GM21737 (cell line): ENCODE results near the gene IER3.

Source experiments
- ATAC-seq: cut with Tn5 transposase; IDR thresholded peaks from one replicate; pipeline ENCODE4 v1.9.1; 2021; ENCODE audit warnings: mild to moderate bottlenecking, moderate library complexity; ENCODE audit not compliant: unreplicated experiment

Gene IER3, protein sequence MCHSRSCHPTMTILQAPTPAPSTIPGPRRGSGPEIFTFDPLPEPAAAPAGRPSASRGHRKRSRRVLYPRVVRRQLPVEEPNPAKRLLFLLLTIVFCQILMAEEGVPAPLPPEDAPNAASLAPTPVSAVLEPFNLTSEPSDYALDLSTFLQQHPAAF

DNA sequence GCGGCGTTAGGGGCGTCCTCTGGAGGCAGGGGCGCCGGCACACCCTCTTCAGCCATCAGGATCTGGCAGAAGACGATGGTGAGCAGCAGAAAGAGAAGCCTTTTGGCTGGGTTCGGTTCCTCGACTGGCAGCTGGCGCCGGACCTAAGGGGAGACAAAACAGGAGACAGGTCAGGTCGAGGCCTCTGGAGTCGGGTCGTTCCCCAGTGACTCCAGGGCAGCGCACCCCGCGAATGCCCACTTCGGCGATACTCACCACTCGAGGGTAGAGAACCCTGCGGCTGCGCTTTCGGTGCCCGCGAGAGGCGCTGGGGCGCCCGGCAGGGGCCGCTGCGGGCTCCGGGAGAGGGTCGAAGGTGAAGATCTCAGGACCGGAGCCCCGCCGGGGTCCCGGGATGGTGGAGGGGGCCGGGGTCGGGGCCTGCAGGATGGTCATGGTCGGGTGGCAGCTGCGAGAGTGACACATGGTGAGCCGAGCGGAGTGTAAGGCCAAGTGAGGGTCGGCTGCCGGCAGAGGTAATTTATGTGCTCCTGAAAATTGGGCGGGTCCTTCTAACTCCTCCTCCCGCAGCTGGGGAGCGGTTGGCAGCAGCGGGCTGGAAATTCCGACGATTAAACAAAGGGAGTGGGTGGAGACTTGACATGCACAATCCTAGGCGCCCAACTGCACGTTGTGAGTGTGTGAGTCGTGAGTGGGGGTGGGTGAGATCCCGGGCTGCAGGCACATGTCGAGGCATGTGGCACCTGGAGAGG is at the start of gene IER3:
Gene IER3 (minus strand): TSS at position 494 of the 752 bp plus-strand sequence. CDS start 29 bp downstream, at position 465.
- no peak for ATAC-seq

DNA sequence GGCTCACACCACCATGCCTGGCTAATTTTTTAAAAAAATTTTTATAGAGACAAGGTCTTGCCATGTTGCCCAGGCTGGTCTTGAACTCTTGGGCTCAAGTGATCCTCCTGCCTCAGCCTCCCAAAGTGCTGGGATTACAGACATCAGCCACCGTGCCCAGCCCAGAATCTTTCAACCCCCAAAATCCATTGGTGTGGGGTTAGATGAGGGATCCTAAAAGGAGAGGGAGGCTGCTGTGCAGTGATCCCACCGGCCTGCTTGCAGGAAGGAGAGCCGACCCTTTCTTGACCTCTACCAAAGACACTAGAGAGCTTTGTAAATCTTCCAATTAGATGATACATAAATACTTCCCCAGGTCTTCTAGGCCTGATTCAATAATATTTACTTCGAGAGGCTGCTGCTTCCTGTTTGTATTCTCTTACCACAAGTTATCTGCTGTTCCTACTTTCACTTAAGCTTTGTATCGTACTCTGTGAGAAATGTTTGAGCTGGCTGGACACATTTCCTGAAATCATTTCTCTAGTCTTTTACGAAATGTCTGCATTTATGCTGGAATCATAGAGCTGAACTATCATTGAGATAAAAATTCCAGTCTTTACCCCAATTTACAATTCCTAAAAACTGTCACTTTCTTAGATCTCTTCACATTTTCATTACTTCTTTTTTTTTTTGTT is 49.3 kb upstream of the IER3 start:
- no peak for ATAC-seq

DNA sequence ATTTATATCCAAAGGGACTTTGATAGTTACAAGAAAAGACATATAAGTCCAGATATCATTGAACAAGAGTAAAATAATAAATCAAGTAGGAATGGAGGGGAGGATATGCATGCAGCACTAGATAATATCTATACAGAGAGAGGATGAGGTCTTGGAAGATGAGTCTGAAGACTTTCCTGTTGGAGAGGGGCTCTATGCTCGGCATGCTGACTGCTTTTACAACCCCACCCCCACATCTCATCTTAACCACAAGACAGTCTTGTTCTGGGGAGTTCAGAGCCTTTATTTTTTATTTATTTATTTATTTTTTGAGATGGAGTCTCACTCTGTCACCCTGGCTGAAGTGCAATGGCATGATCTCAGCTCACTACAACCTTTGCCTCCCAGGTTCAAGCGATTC is 48.4 kb upstream of the IER3 start:
- ATAC-seq: no peak

DNA sequence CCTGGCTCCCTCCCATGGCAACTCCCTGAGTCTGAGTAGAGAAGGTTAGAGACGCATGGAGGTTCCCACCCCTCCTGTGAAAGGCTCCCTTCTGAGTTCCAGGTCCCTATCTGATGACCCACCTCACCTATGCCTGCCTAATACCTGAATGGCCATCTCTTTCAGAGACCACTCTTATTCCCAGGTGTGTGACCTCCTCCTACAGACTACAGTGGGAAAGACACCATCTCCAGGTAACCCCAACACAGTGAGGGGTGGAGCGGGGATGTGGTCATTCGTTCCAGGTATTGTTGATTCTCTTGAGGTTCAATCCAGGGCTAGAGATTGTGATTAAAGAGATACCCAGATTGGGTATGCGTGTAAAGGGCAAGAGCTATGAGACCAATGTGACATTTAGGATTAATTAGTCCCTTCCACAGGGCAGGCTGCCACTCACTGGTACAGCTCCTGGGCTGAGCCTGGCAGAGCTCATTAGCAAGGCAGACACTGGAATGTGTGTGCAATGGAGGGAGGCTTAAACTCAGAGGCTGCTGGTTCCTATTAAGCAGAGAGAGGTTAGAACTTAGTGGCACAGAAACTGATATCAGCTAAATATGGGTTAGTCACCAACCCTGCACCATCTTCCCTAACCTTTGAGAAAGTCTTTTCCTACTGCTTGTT is 46.5 kb upstream of the IER3 start:
- ATAC-seq: no peak

DNA sequence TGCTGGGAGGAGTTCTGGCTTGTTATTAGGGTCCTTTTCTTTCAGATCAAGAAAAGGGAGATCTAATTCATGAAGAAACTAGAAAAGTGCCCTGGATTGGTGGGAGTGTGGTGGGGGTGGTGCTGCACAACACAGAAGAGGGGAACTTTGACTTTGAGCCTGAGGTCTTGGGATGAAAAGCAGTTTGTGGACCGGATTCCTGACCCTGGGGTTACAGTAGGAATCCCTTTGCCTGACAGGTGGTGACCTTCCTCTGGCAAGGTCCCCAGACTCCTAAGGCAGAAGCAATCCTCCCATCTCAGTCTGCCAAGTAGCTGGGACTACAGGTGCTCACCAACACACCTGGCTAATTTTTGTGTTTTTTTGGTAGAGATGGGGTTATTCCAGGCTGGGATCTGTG is 45.3 kb upstream of the IER3 start:
- no peak for ATAC-seq

DNA sequence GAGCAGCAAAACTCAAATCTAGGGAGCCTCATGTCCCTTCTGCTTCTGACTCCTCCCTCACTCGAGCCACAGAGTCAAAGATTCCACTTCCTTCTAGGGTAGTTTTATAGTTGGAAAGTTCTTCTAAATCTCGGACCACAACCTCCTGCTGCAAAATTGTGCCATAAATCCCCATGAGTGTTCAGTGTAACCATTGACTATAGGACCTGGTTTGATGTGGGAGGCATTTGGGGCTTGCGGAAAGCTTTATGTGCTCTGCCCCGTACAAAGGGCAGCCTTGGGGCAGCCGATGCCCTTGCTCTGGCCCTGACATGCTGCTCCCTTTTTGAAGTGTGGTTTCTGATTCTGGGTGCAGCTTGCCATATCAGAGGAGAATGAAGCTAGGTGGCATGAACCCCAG is 43.6 kb upstream of the IER3 start:
- ATAC-seq: no peak

DNA sequence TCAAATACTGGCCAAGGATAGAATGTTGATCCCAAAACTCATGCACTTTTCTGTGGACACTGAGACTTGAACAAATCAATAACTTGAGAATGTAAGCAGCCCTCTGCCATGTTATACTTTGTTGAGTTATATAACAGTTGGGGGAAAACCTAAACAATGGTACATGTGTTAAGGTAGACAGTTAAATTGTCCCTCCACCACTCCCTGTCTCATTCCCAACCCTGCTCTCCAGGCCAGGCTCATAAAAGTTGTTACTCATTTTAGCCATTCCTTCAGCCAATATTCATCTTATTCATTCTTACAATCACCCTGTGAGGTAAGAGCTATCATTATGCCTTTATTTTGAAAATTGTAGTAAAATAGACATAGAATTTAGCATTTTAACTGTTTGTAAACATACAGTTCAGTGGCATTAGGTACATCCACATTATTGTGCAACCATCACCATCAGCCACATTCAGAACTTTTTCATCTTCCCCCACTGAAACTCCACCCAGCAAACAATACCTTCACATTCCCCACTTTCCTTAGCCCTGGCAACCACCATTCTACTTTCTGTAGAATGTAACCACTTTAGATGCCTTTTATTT is 38.2 kb upstream of the IER3 start:
- ATAC-seq: no peak

DNA sequence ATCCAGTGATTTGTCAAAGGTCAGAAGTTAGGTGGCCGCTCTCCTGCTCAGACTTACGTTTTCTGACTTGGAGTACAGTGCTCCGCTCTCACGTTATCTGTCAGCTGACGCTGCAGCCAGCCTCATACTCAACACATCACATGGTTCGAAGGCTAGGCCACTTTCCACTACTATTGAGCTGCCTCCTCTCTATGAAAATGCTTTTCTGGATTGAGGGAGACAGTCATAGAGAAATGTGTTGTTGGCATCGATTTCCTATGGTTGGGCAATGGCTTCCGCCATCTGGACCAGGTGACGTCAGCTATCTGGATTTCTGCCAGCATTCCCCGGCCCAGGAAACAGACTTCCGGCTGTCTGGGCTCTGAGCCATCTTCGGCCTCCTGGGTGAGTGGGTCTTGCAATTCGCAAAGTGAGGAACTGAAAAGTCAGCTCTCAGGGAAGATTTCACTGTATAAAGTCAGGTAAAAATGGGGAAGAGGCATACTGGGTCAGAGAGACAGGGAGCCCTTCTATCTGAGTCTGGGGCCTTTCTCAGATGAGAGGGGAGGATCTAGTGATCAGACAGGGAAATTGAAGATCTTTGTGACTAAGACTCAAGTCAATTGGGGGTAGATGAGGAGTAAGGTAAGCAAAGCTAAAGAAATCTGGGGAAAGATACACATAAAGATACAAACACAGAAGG is 37.5 kb upstream of the IER3 start:
- ATAC-seq: no peak

DNA sequence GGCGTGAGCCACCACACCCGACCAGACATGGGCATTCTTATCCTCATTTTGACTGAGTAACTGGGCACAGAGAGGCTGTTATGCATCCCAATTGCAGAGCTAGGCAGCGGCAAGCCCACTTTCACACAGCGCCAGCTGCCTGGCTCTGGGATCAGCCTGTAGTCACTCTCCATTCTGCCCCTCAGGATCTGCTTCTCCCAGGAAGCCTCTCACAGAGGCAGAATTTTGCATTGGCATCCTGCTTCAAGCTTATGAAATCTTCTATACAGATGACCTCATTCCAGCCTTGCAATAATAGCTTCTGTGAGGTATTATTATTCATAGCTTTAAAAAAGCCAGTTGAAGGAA is 37.0 kb upstream of the IER3 start:
- no peak for ATAC-seq

DNA sequence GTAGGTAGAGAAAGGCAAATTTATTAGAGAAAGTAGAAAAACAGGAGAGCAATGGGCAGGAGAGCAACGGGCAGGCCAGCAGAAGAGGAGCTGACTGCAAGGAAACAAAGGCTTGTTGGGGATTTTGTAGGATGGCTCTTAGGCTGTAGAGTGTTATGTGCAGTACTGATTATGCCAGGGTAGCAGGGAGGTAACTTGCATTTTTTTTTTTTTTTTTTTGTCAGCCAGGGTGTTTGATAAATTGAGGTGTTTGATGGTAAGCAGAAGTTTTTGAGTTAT is 36.2 kb upstream of the IER3 start:
- ATAC-seq: no peak

DNA sequence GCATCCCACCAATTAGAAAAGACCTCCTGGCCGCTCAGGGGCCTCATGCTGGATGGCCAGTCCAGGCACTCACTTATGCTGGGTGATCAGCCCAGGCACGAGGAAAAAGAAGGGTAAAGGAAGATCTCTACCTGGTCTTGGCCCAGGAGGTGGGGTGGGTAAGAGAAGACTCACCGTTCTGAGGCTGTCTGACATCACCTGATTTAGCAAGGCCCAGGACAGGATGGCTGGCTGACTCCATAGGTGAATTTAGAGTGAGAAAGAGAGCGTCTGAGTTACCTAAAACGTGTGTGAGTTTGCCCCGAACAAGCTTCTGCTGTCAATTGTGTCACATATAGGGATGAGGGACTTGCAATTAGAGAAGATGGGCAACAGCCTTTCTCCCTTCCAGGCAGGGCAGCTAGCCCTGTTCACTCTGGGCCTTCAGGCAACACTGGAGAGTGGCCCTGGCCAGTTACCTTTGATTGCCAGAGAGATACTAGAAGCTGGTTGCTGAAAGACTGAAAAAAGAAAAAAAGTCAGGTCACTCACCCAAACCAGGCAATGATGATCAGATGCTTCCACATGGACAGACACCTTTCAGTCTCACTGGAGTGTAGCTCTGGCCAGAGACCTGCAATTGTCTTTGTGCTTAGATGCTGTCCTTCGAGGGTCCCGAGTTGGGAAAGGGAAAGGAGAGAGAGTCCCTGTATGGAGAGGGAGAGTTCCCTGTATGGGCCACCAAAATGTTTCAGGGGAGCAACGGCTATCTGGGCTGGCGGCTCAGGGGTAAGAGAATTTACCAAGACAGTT is 35.7 kb upstream of the IER3 start:
- no peak for ATAC-seq

DNA sequence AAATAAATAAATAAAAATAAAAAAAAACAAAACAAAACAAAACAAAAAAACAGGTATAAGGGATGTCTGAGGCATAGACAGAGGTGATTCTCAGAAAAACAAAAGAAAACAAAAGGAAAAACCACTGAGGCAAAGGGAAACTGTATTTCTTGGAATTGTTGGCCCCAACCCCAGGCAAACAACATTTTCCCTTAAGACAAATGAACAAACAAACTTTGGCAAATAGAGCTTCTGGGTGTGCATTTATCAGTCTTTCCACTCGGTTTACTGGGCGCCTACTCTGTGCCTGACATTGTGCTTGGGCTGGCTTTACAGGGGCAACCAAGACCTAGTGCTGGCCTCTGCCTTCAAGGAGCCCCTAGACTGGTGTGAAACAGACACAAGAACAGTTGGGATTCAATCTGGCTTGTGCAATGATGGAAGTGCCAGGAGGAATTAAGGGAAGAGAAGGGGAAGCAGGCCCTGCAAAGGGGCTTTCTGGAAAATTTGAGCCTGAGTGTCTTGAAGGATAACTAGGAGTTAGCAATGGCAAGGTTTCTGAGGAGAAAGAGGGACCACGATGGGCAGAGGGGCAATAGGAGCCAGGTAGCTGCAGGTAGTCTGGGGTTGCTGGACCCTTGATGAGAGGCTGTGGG is 33.8 kb upstream of the IER3 start:
- ATAC-seq: no peak

DNA sequence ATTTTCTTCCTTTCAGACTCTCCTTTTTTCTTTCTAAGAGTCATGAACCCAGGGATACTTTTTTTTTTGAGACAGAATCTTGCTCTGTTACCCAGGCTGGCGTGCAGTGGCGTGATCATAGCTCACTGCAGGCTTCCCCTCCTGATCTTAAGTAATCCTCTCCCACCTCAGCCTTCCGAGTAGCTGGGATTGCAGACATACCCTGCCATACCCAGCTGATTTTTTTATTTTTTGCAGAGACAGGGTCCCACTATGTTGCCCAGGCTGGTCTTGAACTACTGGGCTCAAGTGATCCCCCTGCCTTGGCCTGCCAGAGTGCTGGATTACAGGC is 32.8 kb upstream of the IER3 start:
- no peak for ATAC-seq

DNA sequence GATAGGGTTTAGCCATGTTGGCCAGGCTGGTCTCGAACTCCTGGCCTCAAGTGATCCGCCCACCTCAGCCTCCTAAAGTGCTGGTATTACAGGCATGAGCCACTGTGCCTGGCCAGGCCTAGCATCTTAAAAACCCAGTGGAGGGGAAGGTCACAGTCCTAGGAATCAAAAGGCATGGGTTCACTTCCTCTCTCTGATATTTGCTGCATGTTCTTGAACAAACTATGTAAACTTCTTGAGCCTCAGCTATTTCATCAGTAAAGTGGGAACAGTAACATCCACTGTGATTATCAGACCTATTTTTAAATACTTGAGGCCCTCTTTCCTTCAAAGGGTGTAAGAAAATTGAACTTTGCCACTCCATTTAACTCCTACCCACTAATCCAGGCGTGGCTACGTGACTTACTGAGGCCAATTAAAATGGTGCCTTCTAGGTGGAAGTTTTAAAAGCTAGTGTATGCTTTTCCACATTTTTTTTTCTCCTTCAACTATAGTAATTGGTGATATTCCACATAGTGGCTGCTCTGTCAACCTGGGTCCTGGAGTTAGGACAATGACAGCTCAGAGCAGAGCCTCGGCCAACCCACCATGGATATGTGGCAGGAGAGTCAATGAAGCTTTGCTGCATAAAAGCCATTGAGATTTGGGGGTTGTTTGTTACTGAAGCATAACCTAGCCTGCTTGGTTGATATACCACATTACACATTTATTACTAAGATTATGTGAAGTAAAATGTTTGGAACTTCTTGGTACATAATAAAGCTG is 32.2 kb upstream of the IER3 start:
- no peak for ATAC-seq

DNA sequence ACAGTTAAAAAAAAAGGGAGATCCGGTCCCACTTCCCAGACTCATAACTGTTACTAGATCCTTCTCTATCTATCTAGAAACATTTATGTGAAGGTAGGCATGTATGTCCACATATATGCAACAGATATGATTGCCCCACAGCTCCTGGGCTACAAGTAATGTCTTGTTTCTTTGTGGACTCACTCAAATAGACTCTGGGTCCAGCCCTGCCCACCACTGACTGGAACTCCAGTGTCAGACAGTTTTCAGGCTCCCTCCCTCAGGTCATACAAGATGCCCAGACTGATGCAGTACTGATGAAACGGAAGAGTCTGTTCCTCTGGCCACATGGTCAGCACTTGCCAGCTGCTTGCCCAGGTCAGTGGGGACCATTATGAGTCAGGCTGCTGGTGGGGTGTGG is 30.8 kb upstream of the IER3 start:
- ATAC-seq: no peak

DNA sequence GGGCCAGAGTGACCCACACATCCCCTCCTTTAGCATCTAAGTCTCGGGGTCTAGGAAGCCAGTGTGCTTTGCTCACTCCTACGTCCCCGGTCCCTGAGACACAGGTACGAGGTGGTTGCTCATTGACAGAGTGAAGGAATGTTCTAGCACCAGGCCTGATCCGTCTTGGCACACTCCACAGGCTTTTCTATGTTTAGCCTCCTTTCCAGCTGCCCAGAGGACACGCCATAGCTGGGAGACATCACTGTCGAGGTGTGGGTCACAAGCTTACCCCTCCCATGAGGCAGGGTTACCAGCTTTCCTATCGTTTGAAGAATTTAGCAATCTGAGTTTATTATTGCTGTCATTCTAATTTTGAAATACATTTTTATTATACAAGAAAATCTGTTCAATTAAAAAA is 30.4 kb upstream of the IER3 start:
- no peak for ATAC-seq

DNA sequence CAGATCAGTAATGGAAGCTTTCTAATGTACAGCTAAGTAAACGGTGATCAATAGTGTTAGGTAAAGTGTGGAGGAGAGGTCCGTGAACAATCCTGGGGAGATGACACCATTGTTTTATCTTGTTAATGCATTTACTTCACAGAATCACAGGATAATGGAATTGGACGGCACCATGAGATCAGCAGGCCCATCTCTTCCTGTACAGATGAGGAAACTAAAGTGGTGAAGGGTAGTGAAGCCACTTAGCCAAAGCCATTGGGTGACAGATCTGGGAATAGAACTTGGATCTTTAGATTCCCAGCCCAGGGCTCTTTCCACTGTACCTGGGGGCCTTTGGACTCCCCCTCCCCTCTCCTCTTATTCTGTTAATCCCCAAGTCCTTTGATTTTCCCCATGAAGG is 26.2 kb upstream of the IER3 start:
- no peak for ATAC-seq

DNA sequence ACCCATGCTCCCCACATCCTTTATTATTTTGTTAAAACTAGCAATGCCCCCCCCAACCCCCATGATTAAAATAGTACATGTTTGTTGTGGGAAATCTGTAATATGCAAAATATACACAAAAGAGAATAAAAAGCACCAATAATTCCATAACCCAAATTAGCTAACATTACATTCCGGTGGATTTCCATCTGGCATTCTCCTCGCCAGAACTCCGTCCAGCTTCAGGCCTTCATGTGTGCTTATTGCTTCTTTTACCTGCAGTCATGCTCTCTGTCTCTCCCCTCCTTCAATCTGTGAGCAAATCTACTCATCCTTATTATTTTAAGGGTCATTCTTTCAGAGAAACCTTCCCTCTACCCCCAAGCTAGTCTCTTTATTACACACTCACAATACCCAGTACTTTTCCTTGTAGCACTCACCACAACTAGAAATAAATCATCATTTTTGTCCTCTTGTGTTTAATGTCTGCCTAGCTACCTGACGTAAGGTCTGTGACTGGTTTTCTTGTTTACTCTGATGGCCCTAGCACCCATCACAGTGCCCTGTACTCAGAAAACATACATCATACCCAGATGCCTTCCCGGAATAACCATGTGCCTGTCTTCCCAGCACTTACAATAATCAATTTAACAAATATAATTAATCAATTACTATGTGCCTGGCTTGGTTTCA is 25.6 kb upstream of the IER3 start:
- ATAC-seq: no peak
